CD14-positive monocyte (primary cell): Measurements from ENCODE around the gene TAF7. TPM values are rescaled to one million over a fixed set of nuclear protein-coding genes. Genes with fewer than 3 reads are reported as not detected.

Experiments
- DNase-seq, 3 donors: peaks; one replicate each; pipeline ENCODE4 v3.0.0-alpha.2; 2011 to 2022
- H2AFZ ChIP-seq: 2 replicates; pipeline ENCODE4 v1.6.0; 2012; ENCODE audit warnings: mild to moderate bottlenecking, low read depth, low read length, inconsistent platforms; ENCODE audit not compliant: insufficient read depth, poor library complexity, severe bottlenecking
- H3K27ac ChIP-seq, 2 donors: 1 replicate in 1 of 2; 2 replicates in 1 of 2; pipeline ENCODE4 v1.5.1; 2012 to 2013; ENCODE audit warnings: low read length in 2 of 2, control low read depth in 1 of 2, inconsistent platforms in 1 of 2, low read depth in 1 of 2, mild to moderate bottlenecking in 1 of 2
- H3K27me3 ChIP-seq, 2 donors: one replicate each; pipeline versions ENCODE4 v1.6.0 to v1.6.1; 2011 to 2013; ENCODE audit warnings: low read length in 2 of 2; ENCODE audit not compliant: control insufficient read depth in 2 of 2, insufficient read depth in 2 of 2
- H3K36me3 ChIP-seq, 2 donors: replicated peaks in 1 of 2; 1 replicate in 1 of 2; 2 replicates in 1 of 2; pipeline versions ENCODE4 v1.5.1 to v1.6.1; 2012 to 2013; ENCODE audit warnings: low read length in 2 of 2, control low read depth in 1 of 2, inconsistent platforms in 1 of 2, mild to moderate bottlenecking in 1 of 2; ENCODE audit not compliant: insufficient read depth in 2 of 2, control insufficient read depth in 1 of 2
- H3K4me1 ChIP-seq, 2 donors: 1 replicate in 1 of 2; 2 replicates in 1 of 2; pipeline versions ENCODE4 v1.5.1 to v1.6.1; 2012 to 2013; ENCODE audit warnings: low read length in 2 of 2, control low read depth in 1 of 2, inconsistent platforms in 1 of 2, mild to moderate bottlenecking in 1 of 2, moderate library complexity in 1 of 2; ENCODE audit not compliant: insufficient read depth in 2 of 2, control insufficient read depth in 1 of 2
- H3K4me2 ChIP-seq: replicated peaks from 2 replicates; pipeline ENCODE3; 2012; ENCODE audit warnings: low read length, moderate library complexity, mild to moderate bottlenecking; ENCODE audit not compliant: poor library complexity, severe bottlenecking; ENCODE audit errors: extremely low read depth
- H3K4me3 ChIP-seq, 3 experiments: fragments of 200-600 bp in 1 of 3; sonication (generic) in 1 of 3; replicated peaks in 1 of 3; 1 replicate in 2 of 3; 2 replicates in 1 of 3; pipeline ENCODE4 v1.5.1; 2011 to 2013; ENCODE audit warnings: low read length in 3 of 3, mild to moderate bottlenecking in 3 of 3, control low read depth in 2 of 3, low read depth in 2 of 3, inconsistent platforms in 1 of 3, moderate library complexity in 1 of 3
- H3K79me2 ChIP-seq: 2 replicates; pipeline ENCODE4 v1.6.0; 2012; ENCODE audit warnings: mild to moderate bottlenecking, control low read depth, inconsistent platforms, low read length, moderate library complexity; ENCODE audit not compliant: insufficient read depth
- H3K9ac ChIP-seq: 2 replicates; pipeline ENCODE4 v1.6.0; 2017; ENCODE audit warnings: low read length, mild to moderate bottlenecking; ENCODE audit not compliant: insufficient read depth, poor library complexity, severe bottlenecking
- H3K9me3 ChIP-seq, 2 donors: replicated peaks in 1 of 2; 1 replicate in 1 of 2; 2 replicates in 1 of 2; pipeline versions ENCODE4 v1.5.1 to v1.6.1; 2012 to 2013; ENCODE audit warnings: low read length in 2 of 2, control low read depth in 1 of 2; ENCODE audit not compliant: control insufficient read depth in 1 of 2, insufficient read depth in 1 of 2
- H4K20me1 ChIP-seq: 2 replicates; pipeline ENCODE4 v1.6.0; 2012; ENCODE audit warnings: mild to moderate bottlenecking, low read length, control low read depth, moderate library complexity; ENCODE audit not compliant: insufficient read depth
- H3K27ac Mint-ChIP-seq, 7 donors: one replicate each; pipeline ENCODE4 v1.8.0; 2020; ENCODE audit warnings: mild to moderate bottlenecking in 7 of 7, mixed read lengths in 7 of 7, moderate library complexity in 6 of 7, inconsistent platforms in 2 of 7
- H3K27me3 Mint-ChIP-seq, 3 donors: one replicate each; pipeline ENCODE4 v1.8.0; 2021 to 2022; ENCODE audit warnings: low read depth in 3 of 3, mild to moderate bottlenecking in 3 of 3, mixed read lengths in 3 of 3, moderate library complexity in 3 of 3, inconsistent platforms in 1 of 3
- H3K36me3 Mint-ChIP-seq, 2 donors: one replicate each; pipeline ENCODE4 v1.8.0; 2020; ENCODE audit warnings: mixed read lengths in 2 of 2, inconsistent platforms in 1 of 2, mild to moderate bottlenecking in 1 of 2
- H3K4me1 Mint-ChIP-seq: one replicate; pipeline ENCODE4 v1.8.0; 2020; ENCODE audit warnings: mild to moderate bottlenecking, mixed read lengths
- H3K4me3 Mint-ChIP-seq, 2 donors: one replicate each; pipeline ENCODE4 v1.8.0; 2020; ENCODE audit warnings: mild to moderate bottlenecking in 2 of 2, mixed read lengths in 2 of 2, moderate library complexity in 1 of 2
- H3K9me3 Mint-ChIP-seq, 7 donors: one replicate each; pipeline ENCODE4 v1.8.0; 2020 to 2022; ENCODE audit warnings: mixed read lengths in 7 of 7, mild to moderate bottlenecking in 6 of 7, moderate library complexity in 6 of 7, inconsistent platforms in 2 of 7
- WGBS: methylation state at CpG from one replicate; pipeline ENCODE4 v1.1.5; 2013; ENCODE audit warnings: missing lambda C conversion rate; ENCODE audit not compliant: insufficient coverage; 5-methylcytosine and 5-hydroxymethylcytosine counted together
- intact Hi-C, 2 donors: fragments of 100-400 bp; cut with micrococcal nuclease; formaldehyde crosslinking; loops; one replicate each; pipeline versions ENCODE4 v1.15.0 to v1.15.1; 2023
- polyA plus RNA-seq, 3 donors: library from polyadenylated mRNA; depleted of rRNA in 1 of 3; unstranded in 2 of 3; stranded (reverse) in 1 of 3; fragments of 300-500 nt in 2 of 3; fragments of >200 nt in 1 of 3; fragmentation: Illumina TruSeq in 2 of 3; gene quantifications; 1 replicate in 2 of 3; 2 replicates in 1 of 3; pipeline ENCODE4 v1.2.3, GENCODE V29; 2012 to 2021
- TF ChIP-seq, protein P1 (sequence below): fragments of 200-600 bp; IDR thresholded peaks from one replicate; pipeline ENCODE4 v1.8.0; 2022; ENCODE audit warnings: antibody characterized with exemption, mild to moderate bottlenecking

TAF7 gene
- polyA plus RNA-seq, 3 donors = 11.8 to 57.5 (median 52.7) TPM

DNA sequence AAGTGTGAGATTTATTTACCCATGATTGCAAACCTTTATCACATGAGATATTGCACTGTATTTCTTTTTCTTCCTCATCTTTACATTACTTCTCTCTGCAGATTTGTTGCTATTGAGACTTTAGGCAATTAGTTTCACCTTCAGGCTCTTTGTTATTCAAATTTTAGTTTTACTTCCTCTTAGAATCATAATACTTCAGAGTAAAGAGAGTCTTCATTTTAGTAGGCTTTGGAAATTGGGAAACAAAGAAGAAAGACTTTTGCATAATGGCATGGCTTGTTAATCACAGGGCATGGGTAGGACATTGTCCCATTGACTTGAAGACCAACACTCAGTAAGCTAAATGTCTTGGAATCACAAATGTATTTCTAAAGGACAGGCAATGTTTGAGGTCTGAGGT is 42.1 kb upstream of the TAF7 start:
- intact Hi-C loops = no loop called here

DNA sequence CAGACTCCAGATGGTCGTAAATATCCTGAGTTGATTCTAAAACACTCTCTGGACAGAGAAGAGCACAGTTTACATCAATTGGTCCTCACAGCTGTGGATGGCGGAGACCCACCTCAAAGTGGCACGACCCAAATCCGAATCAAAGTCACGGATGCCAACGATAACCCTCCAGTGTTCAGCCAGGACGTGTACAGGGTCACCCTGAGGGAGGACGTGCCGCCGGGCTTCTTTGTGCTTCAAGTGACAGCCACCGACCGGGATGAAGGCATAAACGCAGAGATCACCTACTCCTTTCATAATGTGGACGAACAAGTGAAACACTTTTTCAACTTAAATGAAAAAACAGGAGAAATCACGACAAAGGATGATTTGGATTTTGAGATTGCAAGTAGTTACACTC is 40.1 kb upstream of the TAF7 start:
- H3K4me1 Mint-ChIP-seq = peaks cover 2% of the 10 kb centered on the region
- Histone ChIP-seq H3K9ac (no peak overlapping the region), H3K4me2 (no peak overlapping the region), H3K27ac (no peak overlapping the region), H3K27me3 (peaks cover 51 to 91% of the 10 kb centered on the region in 2 donors), H3K4me1 (no peaks in the 10 kb centered on the region), H2AFZ (no peak overlapping the region), H3K79me2 (no peaks in the 10 kb centered on the region), H3K9me3 (peaks cover 58 to 79% of the 10 kb centered on the region in 2 donors), H3K4me3 (no peak overlapping the region), H3K36me3 (no peaks in the 10 kb centered on the region), H4K20me1 (no peaks in the 10 kb centered on the region)
- peaks cover 12 to 18% of the 10 kb centered on the region in 2 donors for H3K36me3 Mint-ChIP-seq
- H3K9me3 Mint-ChIP-seq = peaks cover 40 to 86% (median 73%) of the 10 kb centered on the region in 7 donors
- intact Hi-C loops = no loop called here
- peak overlapping the region in 1 of 7 donors; percentile 57 for H3K27ac Mint-ChIP-seq
- TF ChIP-seq, protein P1, sequence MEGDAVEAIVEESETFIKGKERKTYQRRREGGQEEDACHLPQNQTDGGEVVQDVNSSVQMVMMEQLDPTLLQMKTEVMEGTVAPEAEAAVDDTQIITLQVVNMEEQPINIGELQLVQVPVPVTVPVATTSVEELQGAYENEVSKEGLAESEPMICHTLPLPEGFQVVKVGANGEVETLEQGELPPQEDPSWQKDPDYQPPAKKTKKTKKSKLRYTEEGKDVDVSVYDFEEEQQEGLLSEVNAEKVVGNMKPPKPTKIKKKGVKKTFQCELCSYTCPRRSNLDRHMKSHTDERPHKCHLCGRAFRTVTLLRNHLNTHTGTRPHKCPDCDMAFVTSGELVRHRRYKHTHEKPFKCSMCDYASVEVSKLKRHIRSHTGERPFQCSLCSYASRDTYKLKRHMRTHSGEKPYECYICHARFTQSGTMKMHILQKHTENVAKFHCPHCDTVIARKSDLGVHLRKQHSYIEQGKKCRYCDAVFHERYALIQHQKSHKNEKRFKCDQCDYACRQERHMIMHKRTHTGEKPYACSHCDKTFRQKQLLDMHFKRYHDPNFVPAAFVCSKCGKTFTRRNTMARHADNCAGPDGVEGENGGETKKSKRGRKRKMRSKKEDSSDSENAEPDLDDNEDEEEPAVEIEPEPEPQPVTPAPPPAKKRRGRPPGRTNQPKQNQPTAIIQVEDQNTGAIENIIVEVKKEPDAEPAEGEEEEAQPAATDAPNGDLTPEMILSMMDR = no peak
- WGBS = 43% methylated on average over 12 of the region's 15 CpGs
- peak overlapping the region in 1 of 2 donors; percentile 85 for H3K4me3 Mint-ChIP-seq
- no peak for DNase-seq
- peaks cover 52 to 72% (median 71%) of the 10 kb centered on the region in 3 donors for H3K27me3 Mint-ChIP-seq

More for the DNA sequence above, 42.1 kb upstream of the TAF7 start:
- Mint-ChIP-seq H3K4me3 (peak overlapping the region in 1 of 2 donors; percentile 83), H3K9me3 (peaks cover 43 to 82% (median 73%) of the 10 kb centered on the region in 7 donors), H3K4me1 (peaks cover 2% of the 10 kb centered on the region), H3K27ac (no peak overlapping the region), H3K27me3 (peaks cover 67 to 73% (median 68%) of the 10 kb centered on the region in 3 donors), H3K36me3 (peaks cover 16 to 20% of the 10 kb centered on the region in 2 donors)
- no peak overlapping the region for H2AFZ ChIP-seq
- H3K36me3 ChIP-seq = no peaks in the 10 kb centered on the region
- no peak overlapping the region for H3K4me2 ChIP-seq
- no peak overlapping the region for H3K27ac ChIP-seq
- peaks cover 55 to 72% of the 10 kb centered on the region in 2 donors for H3K9me3 ChIP-seq
- H3K79me2 ChIP-seq = no peaks in the 10 kb centered on the region
- no peak for DNase-seq
- H3K9ac ChIP-seq = no peak overlapping the region
- H3K4me3 ChIP-seq = no peak overlapping the region
- H3K4me1 ChIP-seq = no peaks in the 10 kb centered on the region
- no peaks in the 10 kb centered on the region for H4K20me1 ChIP-seq
- TF ChIP-seq, protein P1 = no peak
- H3K27me3 ChIP-seq = peaks cover 53 to 93% of the 10 kb centered on the region in 2 donors
